HG02885 (cell line): ENCODE results near the gene COL11A1.
A peak's percentile ranks its signal among the peaks of the same experiment; 100 is the strongest.
"Not testable (repeated sequence)": the region's sequence is repeated elsewhere in the genome, so short reads cannot be mapped to it uniquely, and the experiment has no call there.

ENCODE experiments used
- ATAC-seq: cut with Tn5 transposase; IDR thresholded peaks from one replicate; pipeline ENCODE4 v1.9.1; 2021; ENCODE audit warnings: mild to moderate bottlenecking; ENCODE audit not compliant: unreplicated experiment, poor library complexity

COL11A1 gene

GRCh38 chr1:103087256-103087655 is 21.1 kb downstream of the COL11A1 start:
- ATAC-seq: no peak

DNA sequence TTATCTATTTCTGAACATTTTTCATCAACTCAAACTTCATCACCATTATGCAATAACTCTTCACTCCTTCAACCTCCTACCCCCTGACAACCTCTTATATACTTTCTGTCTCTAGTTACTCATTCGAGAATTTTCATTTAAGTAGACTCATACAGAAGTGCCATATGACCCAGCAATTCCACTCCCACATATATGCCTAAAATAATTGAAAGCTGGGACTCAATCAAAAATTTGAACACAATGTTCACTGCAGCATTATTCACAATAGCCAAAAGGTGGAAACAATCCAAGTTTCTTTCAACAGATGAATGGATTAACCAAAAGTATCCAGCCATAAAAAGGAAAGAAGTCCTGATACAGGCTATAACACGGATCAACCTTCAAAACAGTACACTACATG is 24.1 kb downstream of the COL11A1 start:
- no peak for ATAC-seq

- no peak for ATAC-seq
Measured at GRCh38 chr1:103075316-103076000, 32.9 kb downstream of the COL11A1 start.

- ATAC-seq: no peak
Measured at GRCh38 chr1:103074224-103074623, 34.1 kb downstream of the COL11A1 start.

DNA sequence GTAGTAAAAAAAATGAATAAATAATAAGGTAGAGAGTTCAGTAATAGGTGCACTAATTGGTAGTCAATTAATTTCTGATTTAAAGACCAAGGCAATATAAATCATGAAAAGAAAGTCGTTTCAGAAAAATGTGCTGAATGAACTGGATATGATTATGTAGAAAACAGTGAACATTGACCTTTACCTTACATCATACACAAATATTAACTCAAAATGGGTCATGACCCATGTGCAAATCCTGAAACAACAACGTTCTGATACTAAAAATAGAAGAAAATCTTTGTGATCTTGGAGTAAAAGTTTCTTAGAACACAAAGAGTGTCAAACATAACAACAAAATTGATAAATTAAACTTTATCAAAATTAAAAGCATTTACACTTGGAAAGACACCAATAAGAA is 39.1 kb downstream of the COL11A1 start:
- ATAC-seq: no peak

- ATAC-seq: no peak
Measured at GRCh38 chr1:103063921-103064320, 44.4 kb downstream of the COL11A1 start.

DNA sequence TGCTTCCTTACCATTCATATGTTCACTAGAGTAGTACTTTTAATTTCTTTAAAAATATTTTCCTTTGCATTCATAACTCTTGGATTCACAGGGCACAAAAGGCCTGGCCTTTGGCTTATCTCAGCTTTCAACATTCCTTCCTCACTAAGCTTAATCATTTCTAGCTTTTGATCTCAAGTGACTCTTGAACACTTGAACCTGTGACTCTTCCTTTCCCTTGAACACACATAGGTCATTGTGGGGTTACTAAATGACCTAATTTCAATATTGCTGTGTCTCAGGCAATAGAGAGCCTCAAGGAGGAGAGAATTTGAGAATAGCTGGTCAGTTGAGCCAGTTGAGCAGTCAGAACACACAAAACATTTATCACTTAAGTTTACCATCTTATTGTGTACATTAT is 49.9 kb downstream of the COL11A1 start:
- no peak for ATAC-seq

GRCh38 chr1:103056423-103056822 is 51.9 kb downstream of the COL11A1 start:
- no peak for ATAC-seq

- not testable (repeated sequence) for ATAC-seq
Measured at GRCh38 chr1:103028110-103028509, 80.2 kb downstream of the COL11A1 start.

DNA sequence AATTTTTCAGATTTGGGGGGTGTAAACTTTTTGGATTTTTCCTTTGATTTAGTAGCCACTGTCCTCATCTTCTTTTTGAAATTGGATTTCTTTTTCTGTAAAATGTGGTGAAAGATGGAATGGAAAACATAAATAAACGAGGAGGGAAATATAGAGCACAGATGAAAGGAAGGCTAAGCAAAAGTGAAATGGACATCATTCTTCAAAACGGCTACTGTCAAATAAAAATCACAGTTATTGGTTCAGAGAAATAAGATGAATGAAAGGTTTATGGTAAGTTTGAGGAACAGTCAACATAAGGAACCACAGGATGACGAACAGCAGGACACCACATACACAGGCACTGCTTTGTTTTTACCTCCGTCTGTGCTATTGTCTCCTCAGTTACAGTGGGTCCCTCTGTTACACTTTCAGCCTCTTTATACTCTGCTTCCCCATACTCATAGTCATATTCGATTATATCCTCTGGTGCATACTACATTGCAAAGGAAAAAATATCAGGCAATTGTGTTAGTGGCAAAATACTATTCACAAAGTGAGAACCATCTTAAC is 82.4 kb downstream of the COL11A1 start:
- ATAC-seq: no peak

DNA sequence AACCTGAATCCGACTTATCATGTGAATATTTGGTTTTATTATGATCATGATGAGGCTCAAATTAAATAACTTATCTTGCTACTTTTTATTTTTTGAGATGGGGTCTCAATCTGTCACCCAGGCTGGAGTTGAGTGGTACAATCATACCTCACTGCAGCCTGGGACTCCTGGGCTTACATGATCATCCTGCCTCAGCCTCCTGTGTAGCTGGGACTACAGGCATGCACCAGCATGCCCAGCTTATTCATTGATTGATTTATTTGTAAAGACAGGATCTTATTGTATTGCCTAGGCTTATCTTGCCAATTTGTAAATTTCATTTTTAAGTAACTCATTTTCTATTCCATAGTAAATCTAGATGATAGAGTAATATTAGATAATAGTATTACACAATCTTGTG is 84.3 kb downstream of the COL11A1 start:
- no peak for ATAC-seq

DNA sequence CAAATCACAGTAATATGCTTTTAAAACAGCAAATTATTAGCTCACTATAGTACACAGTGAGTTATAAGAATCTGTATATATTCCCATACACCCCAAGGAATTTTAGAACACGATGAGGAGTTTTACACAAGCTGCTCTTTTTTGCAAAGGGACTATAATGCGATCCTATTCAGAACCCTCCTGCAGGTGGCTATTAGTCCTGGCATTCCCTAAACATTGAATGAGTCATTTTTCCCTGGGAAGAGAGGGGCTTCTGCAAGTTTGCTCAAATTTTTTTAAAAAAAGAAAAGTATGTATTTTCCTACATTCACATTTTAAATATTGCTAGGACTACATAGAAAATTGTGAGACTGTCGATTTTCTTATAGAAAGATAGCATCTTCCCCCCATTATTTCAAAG is 106.3 kb downstream of the COL11A1 start:
- no peak for ATAC-seq

- ATAC-seq: no peak
Measured at GRCh38 chr1:102978874-102979273, 129.4 kb downstream of the COL11A1 start.

DNA sequence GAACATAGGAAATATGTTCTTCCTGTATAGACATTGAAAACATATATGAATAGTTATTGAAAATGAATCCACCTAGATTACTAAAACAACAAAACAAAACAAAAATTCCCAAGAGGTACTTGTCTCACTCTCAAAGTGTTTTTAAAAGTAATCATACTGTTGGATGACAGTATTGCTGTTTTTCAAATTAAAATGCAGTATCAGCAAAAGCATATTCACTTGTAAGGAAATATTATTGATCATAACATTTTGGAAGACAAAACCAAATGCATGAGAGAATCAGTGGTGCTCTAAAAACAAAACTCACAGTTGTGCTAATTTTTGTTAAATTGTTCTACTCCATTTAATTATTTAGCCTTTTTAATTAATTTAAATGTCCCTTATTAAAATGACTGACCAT is 131.0 kb downstream of the COL11A1 start:
- no peak for ATAC-seq

GRCh38 chr1:102970496-102971078 is 137.7 kb downstream of the COL11A1 start:
- ATAC-seq: peak; percentile 82

GRCh38 chr1:102967786-102968185 is 140.5 kb downstream of the COL11A1 start:
- ATAC-seq: no peak

GRCh38 chr1:102961549-102961948 is 146.8 kb downstream of the COL11A1 start:
- no peak for ATAC-seq

DNA sequence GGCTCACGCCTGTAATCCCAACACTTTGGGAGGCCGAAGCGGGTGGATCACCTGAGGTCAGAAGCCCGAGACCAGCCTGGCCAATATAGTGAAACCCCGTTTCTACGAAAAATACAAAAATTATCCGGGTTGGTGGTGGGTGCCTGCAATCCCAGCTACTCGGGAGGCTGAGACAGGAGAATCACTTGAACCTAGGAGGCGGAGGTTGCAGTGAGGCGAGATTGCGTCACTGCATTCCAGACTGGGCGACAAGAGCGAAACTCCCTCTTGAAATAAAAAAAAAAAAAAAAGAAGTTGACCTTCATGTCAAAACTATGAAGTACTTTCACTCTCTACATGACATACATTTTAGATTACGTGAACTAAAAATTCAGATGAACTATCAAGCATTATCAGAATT is 153.7 kb downstream of the COL11A1 start:
- ATAC-seq: no peak

- ATAC-seq: no peak
Measured at GRCh38 chr1:102952400-102952799, 155.9 kb downstream of the COL11A1 start.

GRCh38 chr1:102942324-102942723 is 166.0 kb downstream of the COL11A1 start:
- no peak for ATAC-seq

DNA sequence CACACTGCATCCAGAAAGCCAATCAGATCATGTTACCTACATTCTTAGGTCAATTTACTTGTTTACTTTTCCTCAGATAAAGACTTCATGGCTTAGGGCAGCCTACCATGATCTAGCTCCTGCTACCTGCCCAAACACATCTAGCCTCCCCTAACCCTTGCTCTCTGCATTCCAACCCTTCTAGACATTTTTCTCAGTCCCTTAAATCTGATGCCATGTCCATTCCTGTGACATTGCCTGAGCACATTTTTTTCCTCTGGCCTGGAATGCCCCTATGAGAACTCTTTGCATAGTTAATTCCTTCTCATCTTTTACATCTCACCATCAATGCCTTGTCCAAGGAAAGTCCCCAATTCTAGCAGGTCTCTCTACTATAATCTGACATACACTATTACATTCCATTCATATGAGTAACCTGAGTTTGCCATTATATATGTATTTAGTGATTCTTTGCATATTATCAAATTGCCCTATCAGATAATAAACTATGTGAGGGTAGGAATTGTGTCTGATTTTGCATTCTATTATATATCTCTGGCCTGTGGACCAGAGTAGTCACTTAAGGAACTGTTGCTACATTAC is 166.9 kb downstream of the COL11A1 start:
- ATAC-seq: no peak

- no peak for ATAC-seq
Measured at GRCh38 chr1:102937401-102937800, 170.9 kb downstream of the COL11A1 start.
